Stomach smooth muscle (tissue), 2 donors: ENCODE results near the gene ERICH4.
A peak's percentile ranks its signal among the peaks of the same experiment; 100 is the strongest.
"Not testable (repeated sequence)": the region's sequence is repeated elsewhere in the genome, so short reads cannot be mapped to it uniquely, and the experiment has no call there.

Experiments
- H3K27ac ChIP-seq: one replicate; pipeline ENCODE4 v1.7.0; 2013; ENCODE audit warnings: mild to moderate bottlenecking, low read length, inconsistent platforms
- H3K27me3 ChIP-seq, 2 donors: one replicate each; pipeline ENCODE4 v1.7.0; 2013; ENCODE audit warnings: low read length in 2 of 2; ENCODE audit not compliant: insufficient read depth in 2 of 2, control insufficient read depth in 1 of 2
- H3K36me3 ChIP-seq, 2 donors: one replicate each; pipeline ENCODE4 v1.7.0; 2013; ENCODE audit warnings: low read length in 2 of 2; ENCODE audit not compliant: control insufficient read depth in 2 of 2, insufficient read depth in 2 of 2
- H3K4me1 ChIP-seq: one replicate; pipeline ENCODE4 v1.7.0; 2013; ENCODE audit warnings: low read length; ENCODE audit not compliant: control insufficient read depth, insufficient read depth
- H3K4me3 ChIP-seq, 2 donors: one replicate each; pipeline ENCODE4 v1.7.0; 2013; ENCODE audit warnings: low read length in 2 of 2
- H3K9ac ChIP-seq, 2 donors: one replicate each; pipeline ENCODE4 v1.7.0; 2013; ENCODE audit warnings: low read length in 2 of 2, mild to moderate bottlenecking in 1 of 2
- H3K9me3 ChIP-seq, 2 donors: one replicate each; pipeline ENCODE4 v1.7.0; 2013; ENCODE audit warnings: low read length in 2 of 2; ENCODE audit not compliant: control insufficient read depth in 2 of 2
- donor health status: healthy.
- donor health status: Pancreatic carcinoma.

The ERICH4 gene

GRCh38 chr19:41435376-41435775 lies 7.6 kb upstream of the ERICH4 start:
- not testable (repeated sequence) for H3K9ac ChIP-seq, H3K27ac ChIP-seq, H3K4me1 ChIP-seq, H3K4me3 ChIP-seq, H3K27me3 ChIP-seq, H3K9me3 ChIP-seq
- peaks cover 24 to 28% of the 10 kb centered on the region in 2 donors for H3K36me3 ChIP-seq

- Histone ChIP-seq H3K9me3 (no peaks in the 10 kb centered on the region), H3K27me3 (no peaks in the 10 kb centered on the region), H3K4me1 (peaks cover 3% of the 10 kb centered on the region), H3K9ac (no peak overlapping the region), H3K36me3 (peaks cover 21 to 28% of the 10 kb centered on the region in 2 donors), H3K27ac (no peak overlapping the region), H3K4me3 (no peak overlapping the region)
Observed at GRCh38 chr19:41435936-41436673, 6.9 kb upstream of the ERICH4 start.

- H3K27me3 ChIP-seq: peaks cover 0 to 3% of the 10 kb centered on the region in 2 donors
- peaks cover 20 to 28% of the 10 kb centered on the region in 2 donors for H3K36me3 ChIP-seq
- H3K9me3 ChIP-seq: no peaks in the 10 kb centered on the region
- H3K4me3 ChIP-seq: no peak overlapping the region
- H3K4me1 ChIP-seq: peaks cover 3% of the 10 kb centered on the region
- H3K27ac ChIP-seq: no peak overlapping the region
- H3K9ac ChIP-seq: no peak overlapping the region
Observed at GRCh38 chr19:41436674-41436951, 6.3 kb upstream of the ERICH4 start.

GRCh38 chr19:41437944-41438574 lies 4.9 kb upstream of the ERICH4 start:
- peaks cover 6 to 13% of the 10 kb centered on the region in 2 donors for H3K36me3 ChIP-seq
- peaks cover 0 to 8% of the 10 kb centered on the region in 2 donors for H3K27me3 ChIP-seq
- no peak overlapping the region for H3K27ac ChIP-seq
- no peak overlapping the region for H3K4me3 ChIP-seq
- no peak overlapping the region for H3K9ac ChIP-seq
- no peaks in the 10 kb centered on the region for H3K9me3 ChIP-seq
- H3K4me1 ChIP-seq: peaks cover 3% of the 10 kb centered on the region

GRCh38 chr19:41439441-41440222 lies 3.3 kb upstream of the ERICH4 start, which contains the start of gene DMAC2:
Gene DMAC2, minus strand, starts transcription at chr19:41439912. Its CDS starts 13 bp downstream, at chr19:41439899.
- H3K4me1 ChIP-seq: peaks cover 3% of the 10 kb centered on the region
- peaks cover 0 to 12% of the 10 kb centered on the region in 2 donors for H3K36me3 ChIP-seq
- H3K27me3 ChIP-seq: peaks cover 0 to 8% of the 10 kb centered on the region in 2 donors
- H3K27ac ChIP-seq: peak within 1 kb of the TSS; percentile 96
- peak within 1 kb of the TSS; percentile 91 to 95 for H3K9ac ChIP-seq
- peak within 1 kb of the TSS; percentile 98 to 99 for H3K4me3 ChIP-seq
- no peaks in the 10 kb centered on the region for H3K9me3 ChIP-seq

- Histone ChIP-seq H3K4me3 (no peak overlapping the region), H3K27ac (no peak overlapping the region), H3K9me3 (no peaks in the 10 kb centered on the region), H3K36me3 (peaks cover 0 to 9% of the 10 kb centered on the region in 2 donors), H3K9ac (no peak overlapping the region), H3K4me1 (peaks cover 3% of the 10 kb centered on the region), H3K27me3 (peaks cover 2 to 11% of the 10 kb centered on the region in 2 donors)
Observed at GRCh38 chr19:41441321-41441945, 1.5 kb upstream of the ERICH4 start.

- Histone ChIP-seq H3K9ac (no peak overlapping the region), H3K36me3 (no peaks in the 10 kb centered on the region), H3K4me1 (peaks cover 2% of the 10 kb centered on the region), H3K4me3 (no peak overlapping the region), H3K27me3 (peaks cover 5 to 16% of the 10 kb centered on the region in 2 donors), H3K9me3 (no peaks in the 10 kb centered on the region), H3K27ac (no peak overlapping the region)
Observed at GRCh38 chr19:41443813-41444455, 978 bp downstream of the ERICH4 start.

GRCh38 chr19:41445575-41445974 lies 2.6 kb downstream of the ERICH4 start:
- Histone ChIP-seq H3K9me3 (no peaks in the 10 kb centered on the region), H3K4me3 (no peak overlapping the region), H3K9ac (no peak overlapping the region), H3K36me3 (no peaks in the 10 kb centered on the region), H3K27me3 (peaks cover 5 to 16% of the 10 kb centered on the region in 2 donors), H3K4me1 (peaks cover 3% of the 10 kb centered on the region), H3K27ac (no peak overlapping the region)

GRCh38 chr19:41447732-41448332 lies 4.9 kb downstream of the ERICH4 start:
- Histone ChIP-seq H3K36me3 (no peaks in the 10 kb centered on the region), H3K9ac (no peak overlapping the region), H3K27me3 (peaks cover 5 to 9% of the 10 kb centered on the region in 2 donors), H3K4me1 (peaks cover 3% of the 10 kb centered on the region), H3K9me3 (no peaks in the 10 kb centered on the region), H3K27ac (no peak overlapping the region), H3K4me3 (no peak overlapping the region)
